Naive B cell (primary cell): ENCODE data around the gene NOL8. TPM values are rescaled to one million over a fixed set of nuclear protein-coding genes. Genes with fewer than 3 reads are reported as not detected.

ENCODE experiments used
- ATAC-seq, 2 donors: fragments of 150-1000 bp; cut with Tn5 transposase; 2 replicates each; pipeline ENCODE4 v1.10.0; 2021; ENCODE audit warnings: low read depth in 2 of 2, mild to moderate bottlenecking in 2 of 2, moderate library complexity in 2 of 2
- DNase-seq: peaks from one replicate; pipeline ENCODE4 v3.0.0; 2022
- H3K27ac Mint-ChIP-seq, 6 donors: one replicate each; pipeline ENCODE4 v1.8.0; 2020 to 2022; ENCODE audit warnings: mild to moderate bottlenecking in 6 of 6, mixed read lengths in 6 of 6, moderate library complexity in 5 of 6, inconsistent platforms in 2 of 6
- H3K27me3 Mint-ChIP-seq, 3 donors: one replicate each; pipeline ENCODE4 v1.8.0; 2021 to 2022; ENCODE audit warnings: mixed read lengths in 3 of 3, mild to moderate bottlenecking in 1 of 3
- H3K36me3 Mint-ChIP-seq, 2 donors: one replicate each; pipeline ENCODE4 v1.8.0; 2020 to 2022; ENCODE audit warnings: mixed read lengths in 2 of 2, inconsistent platforms in 1 of 2, mild to moderate bottlenecking in 1 of 2
- H3K4me1 Mint-ChIP-seq, 3 donors: one replicate each; pipeline ENCODE4 v1.8.0; 2020 to 2022; ENCODE audit warnings: mixed read lengths in 3 of 3, inconsistent platforms in 1 of 3, mild to moderate bottlenecking in 1 of 3, moderate library complexity in 1 of 3
- H3K4me3 Mint-ChIP-seq, 8 donors: one replicate each; pipeline ENCODE4 v1.8.0; 2020 to 2022; ENCODE audit warnings: mild to moderate bottlenecking in 8 of 8, mixed read lengths in 8 of 8, moderate library complexity in 8 of 8, inconsistent platforms in 2 of 8
- H3K9me3 Mint-ChIP-seq, 7 donors: one replicate each; pipeline ENCODE4 v1.8.0; 2020 to 2022; ENCODE audit warnings: mixed read lengths in 7 of 7, mild to moderate bottlenecking in 5 of 7, inconsistent platforms in 2 of 7, moderate library complexity in 1 of 7
- polyA plus RNA-seq, 6 donors: library from polyadenylated mRNA; unstranded; fragments of 300-500 nt; fragmentation: Illumina TruSeq; gene quantifications; one replicate each; pipeline ENCODE4 v1.2.3, GENCODE V29; 2021; ENCODE audit warnings: low read depth in 6 of 6

The NOL8 gene
- 10 to 100 TPM; 18.6 to 37.0 (median 26.9) TPM for polyA plus RNA-seq

- DNase-seq (peak; percentile 87), ATAC-seq (peak; percentile 93 to 94)
- no peaks in the 10 kb centered on the region for H3K36me3 Mint-ChIP-seq
- H3K27ac Mint-ChIP-seq = peak within 1 kb of the TSS; percentile 98 to 100 (median 99)
- peaks cover 25 to 37% (median 31%) of the 10 kb centered on the region in 3 donors for H3K4me1 Mint-ChIP-seq
- no peaks in the 10 kb centered on the region for H3K9me3 Mint-ChIP-seq
- no peaks in the 10 kb centered on the region for H3K27me3 Mint-ChIP-seq
- H3K4me3 Mint-ChIP-seq = peak within 1 kb of the TSS; percentile 94 to 100 (median 99)
These were observed at the start of gene NOL8, which contains the start of gene CENPP for GRCh38 chr9:92325269-92325990. Gene NOL8 (minus strand): TSS chr9:92325350. CDS start chr9:92324161, 1,189 bp downstream. Gene CENPP (plus strand): TSS chr9:92325953.

GRCh38 chr9:92373167-92373566 is 48.0 kb upstream of the NOL8 start:
- Mint-ChIP-seq H3K27ac (no peak overlapping the region), H3K4me3 (no peak overlapping the region), H3K27me3 (no peaks in the 10 kb centered on the region), H3K36me3 (peaks cover 21 to 37% of the 10 kb centered on the region in 2 donors), H3K4me1 (no peaks in the 10 kb centered on the region), H3K9me3 (peaks cover 9 to 44% (median 35%) of the 10 kb centered on the region in 7 donors)
- ATAC-seq (no peak), DNase-seq (no peak)

- Mint-ChIP-seq H3K36me3 (peaks cover 7 to 24% of the 10 kb centered on the region in 2 donors), H3K27me3 (no peaks in the 10 kb centered on the region), H3K4me1 (no peaks in the 10 kb centered on the region), H3K9me3 (peaks cover 4 to 21% (median 18%) of the 10 kb centered on the region in 7 donors), H3K27ac (peak overlapping the region in 1 of 6 donors; percentile 71), H3K4me3 (no peak overlapping the region)
- no peak for ATAC-seq
- DNase-seq = no peak
These were observed 43.9 kb upstream of the NOL8 start for GRCh38 chr9:92369075-92369474.

DNA sequence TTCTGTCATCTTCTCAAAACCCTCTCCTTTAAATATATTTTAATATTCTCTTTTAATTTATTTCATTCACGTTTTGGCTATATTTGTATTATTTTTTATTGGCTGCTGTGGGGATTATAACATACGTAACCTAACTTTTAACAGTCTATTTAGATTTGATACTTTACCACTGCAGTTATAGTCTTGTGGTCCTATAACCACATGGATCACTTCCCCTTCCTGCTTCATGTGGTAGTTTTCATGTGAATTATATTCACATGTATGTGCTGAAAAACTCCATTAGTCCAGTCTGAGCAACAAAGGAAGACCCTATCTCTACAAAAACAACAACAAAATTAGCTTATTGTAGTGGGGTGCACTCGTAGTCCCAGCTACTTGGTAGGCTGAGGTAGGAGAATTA is 34.9 kb upstream of the NOL8 start:
- peaks cover 0 to 35% (median 21%) of the 10 kb centered on the region in 7 donors for H3K9me3 Mint-ChIP-seq
- ATAC-seq = peak in 1 of 2 donors; percentile 52

GRCh38 chr9:92359394-92359995 is 34.3 kb upstream of the NOL8 start:
- DNase-seq (no peak), ATAC-seq (no peak)
- Mint-ChIP-seq H3K9me3 (peaks cover 0 to 41% (median 26%) of the 10 kb centered on the region in 7 donors), H3K4me1 (peaks cover 0 to 7% (median 3%) of the 10 kb centered on the region in 3 donors), H3K36me3 (peaks cover 17 to 25% of the 10 kb centered on the region in 2 donors), H3K4me3 (no peak overlapping the region), H3K27me3 (no peaks in the 10 kb centered on the region), H3K27ac (no peak overlapping the region)

More for the DNA sequence above, 34.9 kb upstream of the NOL8 start:
- DNase-seq = no peak
- Mint-ChIP-seq H3K36me3 (peaks cover 12 to 25% of the 10 kb centered on the region in 2 donors), H3K27ac (no peak overlapping the region), H3K4me3 (no peak overlapping the region), H3K27me3 (no peaks in the 10 kb centered on the region), H3K4me1 (peaks cover 0 to 7% (median 3%) of the 10 kb centered on the region in 3 donors)

DNA sequence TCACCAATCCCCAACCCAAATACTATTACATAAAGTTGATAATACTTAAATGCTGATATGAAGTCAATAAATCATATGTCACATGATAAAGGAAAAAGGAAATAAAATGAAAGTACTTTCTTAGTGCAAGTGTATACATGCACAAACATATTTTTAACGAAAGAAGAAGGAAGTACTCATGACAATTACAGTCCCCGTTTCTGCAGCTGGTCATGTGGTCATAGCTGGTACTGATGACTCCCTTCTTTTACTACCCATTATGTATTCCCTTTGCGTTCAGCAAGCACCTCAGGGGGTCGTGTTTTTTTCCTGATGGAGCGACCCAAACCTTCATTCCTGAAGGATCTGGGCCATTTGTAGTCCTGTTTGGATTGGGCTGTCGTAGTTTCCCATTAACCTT is 27.9 kb upstream of the NOL8 start:
- H3K9me3 Mint-ChIP-seq = peaks cover 0 to 36% (median 22%) of the 10 kb centered on the region in 7 donors
- peak overlapping the region in 2 of 6 donors; percentile 25 to 33 for H3K27ac Mint-ChIP-seq
- no peak for ATAC-seq
- no peak for DNase-seq
- no peaks in the 10 kb centered on the region for H3K27me3 Mint-ChIP-seq
- peak overlapping the region in 5 of 8 donors; percentile 5 to 58 (median 22) for H3K4me3 Mint-ChIP-seq
- peaks cover 7 to 12% (median 10%) of the 10 kb centered on the region in 3 donors for H3K4me1 Mint-ChIP-seq
- H3K36me3 Mint-ChIP-seq = peaks cover 17 to 24% of the 10 kb centered on the region in 2 donors

DNA sequence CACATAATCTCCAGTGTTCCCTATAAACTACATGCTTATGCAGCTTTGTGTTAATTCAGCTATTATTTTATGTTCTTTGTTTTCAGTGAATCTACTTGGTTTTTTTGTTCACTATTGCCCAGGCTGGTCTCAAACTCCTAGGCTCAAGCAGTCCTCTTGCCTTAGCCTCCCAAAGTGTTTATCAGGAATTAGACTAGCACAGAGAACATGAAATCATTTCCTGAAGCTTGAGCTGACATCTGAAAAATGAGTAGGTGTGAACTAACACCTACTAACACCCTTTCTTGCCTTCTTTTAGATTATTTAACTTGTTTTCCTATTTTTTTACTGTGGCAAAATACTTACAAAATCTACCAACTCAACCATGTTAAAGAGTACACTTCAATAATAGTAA is 25.6 kb upstream of the NOL8 start:
- no peaks in the 10 kb centered on the region for H3K27me3 Mint-ChIP-seq
- H3K4me1 Mint-ChIP-seq = peaks cover 7 to 12% (median 10%) of the 10 kb centered on the region in 3 donors
- no peak for DNase-seq
- peaks cover 0 to 13% (median 6%) of the 10 kb centered on the region in 7 donors for H3K9me3 Mint-ChIP-seq
- H3K36me3 Mint-ChIP-seq = peaks cover 5 to 17% of the 10 kb centered on the region in 2 donors
- ATAC-seq = no peak
- H3K27ac Mint-ChIP-seq = no peak overlapping the region
- no peak overlapping the region for H3K4me3 Mint-ChIP-seq

DNA sequence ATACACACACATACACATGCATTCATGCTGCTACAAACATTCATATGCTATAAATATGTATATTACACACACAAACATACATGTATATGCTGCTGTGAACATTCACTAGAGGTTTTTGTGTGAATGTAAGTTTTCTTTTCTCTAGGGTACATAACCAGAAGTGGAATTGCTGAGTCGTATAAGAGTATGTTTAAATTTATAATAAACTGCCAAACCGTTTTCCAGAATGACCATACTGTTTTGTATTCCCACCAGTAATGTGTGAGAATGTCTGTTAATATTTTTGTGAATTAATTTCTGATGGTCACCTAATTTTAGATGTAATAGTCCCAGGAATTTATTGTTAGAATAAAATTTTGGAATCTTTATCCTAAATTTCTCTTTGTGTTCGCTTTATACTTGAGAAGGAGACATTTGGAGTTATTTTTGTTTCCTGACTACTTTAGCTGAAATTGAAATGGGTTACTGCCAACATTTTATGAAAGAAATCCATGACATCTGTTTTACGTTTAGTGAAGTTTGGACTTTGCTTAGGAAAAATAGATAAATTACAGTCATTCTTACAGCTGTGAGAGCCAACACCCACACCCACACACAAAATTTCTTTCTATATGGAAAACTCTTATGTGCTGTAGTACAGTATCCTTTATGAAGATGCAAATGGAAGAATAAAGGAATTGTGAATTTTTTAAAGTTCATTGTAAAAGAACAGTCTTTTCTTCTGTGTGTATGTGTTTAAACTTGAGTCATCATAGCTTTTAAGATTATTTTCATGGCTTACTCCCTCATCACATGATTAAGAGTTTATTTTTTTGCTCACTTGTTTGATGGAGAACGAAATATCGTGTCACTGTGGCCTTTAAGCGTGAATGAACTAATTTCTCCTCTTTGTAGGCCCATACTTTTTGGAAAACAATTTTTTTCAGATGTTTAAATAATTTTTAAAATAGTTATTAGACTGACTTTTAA is 24.9 kb upstream of the NOL8 start:
- H3K4me3 Mint-ChIP-seq = no peak overlapping the region
- DNase-seq = no peak
- peaks cover 0 to 9% (median 6%) of the 10 kb centered on the region in 7 donors for H3K9me3 Mint-ChIP-seq
- H3K27me3 Mint-ChIP-seq = no peaks in the 10 kb centered on the region
- peaks cover 5 to 17% of the 10 kb centered on the region in 2 donors for H3K36me3 Mint-ChIP-seq
- no peak overlapping the region for H3K27ac Mint-ChIP-seq
- ATAC-seq = no peak
- H3K4me1 Mint-ChIP-seq = peaks cover 7 to 12% (median 10%) of the 10 kb centered on the region in 3 donors

GRCh38 chr9:92345582-92345981 is 20.4 kb upstream of the NOL8 start:
- Mint-ChIP-seq H3K27me3 (no peaks in the 10 kb centered on the region), H3K4me3 (no peak overlapping the region), H3K27ac (no peak overlapping the region), H3K9me3 (peaks cover 3 to 10% (median 7%) of the 10 kb centered on the region in 7 donors), H3K4me1 (no peaks in the 10 kb centered on the region), H3K36me3 (peaks cover 6 to 20% of the 10 kb centered on the region in 2 donors)
- DNase-seq = no peak
- no peak for ATAC-seq

DNA sequence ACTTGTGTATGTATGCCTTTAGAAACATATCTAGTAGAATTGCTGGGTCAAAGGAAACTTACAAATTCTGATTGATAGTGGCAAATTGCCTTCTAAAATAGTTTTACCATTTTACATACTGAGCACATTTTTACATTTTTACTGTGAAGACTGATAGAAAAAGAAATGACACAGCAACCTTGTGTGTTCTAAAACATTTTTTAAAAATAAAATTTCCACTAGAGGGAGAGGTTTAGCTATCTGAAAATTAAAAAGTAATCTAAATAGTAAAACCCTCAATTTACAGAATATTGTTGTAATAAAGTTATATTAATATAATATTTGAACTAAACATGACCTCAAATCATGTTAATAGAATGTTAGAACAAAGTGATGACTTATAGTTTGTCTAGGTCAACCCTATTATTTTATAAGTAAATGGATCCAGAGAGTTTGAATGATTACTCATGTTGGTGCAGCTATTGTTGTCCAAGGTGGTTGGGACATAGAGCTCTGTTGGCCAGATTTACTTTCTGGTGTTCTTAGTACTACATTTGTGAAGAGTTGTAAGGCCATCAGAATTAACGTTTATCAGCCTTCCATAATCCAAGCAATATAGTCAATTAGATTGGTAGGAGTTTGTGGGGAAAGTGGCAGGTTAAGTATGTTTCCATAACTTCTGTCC is 17.8 kb upstream of the NOL8 start:
- Mint-ChIP-seq H3K27ac (no peak overlapping the region), H3K27me3 (no peaks in the 10 kb centered on the region), H3K4me3 (no peak overlapping the region), H3K4me1 (no peaks in the 10 kb centered on the region), H3K36me3 (peaks cover 14 to 21% of the 10 kb centered on the region in 2 donors), H3K9me3 (peaks cover 3 to 12% (median 7%) of the 10 kb centered on the region in 7 donors)
- DNase-seq (no peak), ATAC-seq (no peak)

DNA sequence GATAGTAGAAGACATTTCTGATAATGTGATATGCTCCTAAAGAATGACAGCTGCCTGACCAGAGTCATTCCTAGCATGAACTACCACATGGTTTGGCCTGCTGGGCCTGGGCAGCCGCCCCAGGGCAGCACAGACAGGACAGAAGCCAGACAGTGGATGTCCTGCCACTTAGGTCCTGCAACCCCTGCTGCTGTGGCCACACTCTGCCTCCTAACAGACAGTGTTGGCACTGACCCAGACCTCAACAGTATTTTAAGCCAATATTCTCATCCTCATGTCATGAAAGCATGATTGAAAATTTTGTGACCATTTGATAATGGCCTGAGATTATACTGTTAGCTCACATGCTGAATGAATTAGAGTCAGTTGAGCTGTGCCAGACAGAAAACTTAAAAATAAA is 16.4 kb upstream of the NOL8 start:
- DNase-seq (no peak), ATAC-seq (no peak)
- H3K27me3 Mint-ChIP-seq = no peaks in the 10 kb centered on the region
- H3K27ac Mint-ChIP-seq = no peak overlapping the region
- H3K36me3 Mint-ChIP-seq = peaks cover 14 to 21% of the 10 kb centered on the region in 2 donors
- no peaks in the 10 kb centered on the region for H3K4me1 Mint-ChIP-seq
- no peak overlapping the region for H3K4me3 Mint-ChIP-seq
- peaks cover 3 to 12% (median 7%) of the 10 kb centered on the region in 7 donors for H3K9me3 Mint-ChIP-seq

GRCh38 chr9:92333282-92333634 is 8.1 kb upstream of the NOL8 start:
- Mint-ChIP-seq H3K27ac (no peak overlapping the region), H3K9me3 (no peaks in the 10 kb centered on the region)

More at GRCh38 chr9:92333282-92333634, 8.1 kb upstream of the NOL8 start:
- no peak for DNase-seq
- Mint-ChIP-seq H3K4me3 (no peak overlapping the region), H3K27me3 (no peaks in the 10 kb centered on the region), H3K4me1 (no peaks in the 10 kb centered on the region), H3K36me3 (peaks cover under 1 to 8% of the 10 kb centered on the region in 2 donors)
- ATAC-seq = no peak
